HEK293 (cell line): ENCODE measurements around the gene FLNC.

ENCODE experiments used
- CTCF ChIA-PET: fragments of 350-600 bp; formaldehyde crosslinking; extraction: SDS; loops from one replicate; lab custom pipeline; 2021; ENCODE audit warnings: antibody characterized with exemption; lab: Yijun Ruan, JAX
- POLR2A ChIA-PET: fragments of 300-600 bp; formaldehyde crosslinking; extraction: SDS; loops from one replicate; lab custom pipeline; 2020; ENCODE audit warnings: antibody characterized with exemption, inconsistent platforms; lab: Yijun Ruan, JAX
- H3K27ac ChIP-seq: fragments of 200-500 bp; sonication (Bioruptor generic); 2 replicates; pipeline ENCODE4 v1.5.1; 2014; ENCODE audit warnings: low read depth, low read length, control low read depth, inconsistent platforms; ENCODE audit errors: extremely low read depth
- H3K36me3 ChIP-seq, 2 experiments: fragments of 200-500 bp in 1 of 2; sonication (Bioruptor generic) in 1 of 2; 1 replicate in 1 of 2; 2 replicates in 1 of 2; pipeline ENCODE4 v1.5.1; 2014 to 2017; ENCODE audit warnings: inconsistent platforms in 2 of 2, low read length in 2 of 2; ENCODE audit not compliant: control insufficient read depth in 2 of 2, insufficient read depth in 1 of 2
- H3K4me1 ChIP-seq: fragments of 200-500 bp; sonication (Bioruptor generic); 2 replicates; pipeline ENCODE4 v1.5.1; 2014; ENCODE audit warnings: mild to moderate bottlenecking, low read length, inconsistent platforms; ENCODE audit not compliant: control insufficient read depth, insufficient read depth
- H3K4me3 ChIP-seq: 2 replicates; pipeline ENCODE4 v1.5.1; 2011; ENCODE audit warnings: low read depth, mild to moderate bottlenecking, control low read depth, low read length, moderate library complexity
- H3K9me3 ChIP-seq: fragments of 200-500 bp; sonication (Bioruptor generic); 2 replicates; pipeline ENCODE4 v1.5.1; 2014; ENCODE audit warnings: low read depth, low read length, inconsistent platforms; ENCODE audit not compliant: control insufficient read depth, insufficient read depth
- BCL11A ChIP-seq: fragments of 450-650 bp; formaldehyde crosslinking; IDR thresholded peaks from 2 replicates; pipeline ENCODE4 v1.5.1; 2016; ENCODE audit warnings: low read depth, missing biosample characterization, missing genetic modification characterization
- OVOL3 ChIP-seq: fragments of 450-650 bp; formaldehyde crosslinking; IDR thresholded peaks from 2 replicates; pipeline ENCODE4 v1.5.1; 2016; ENCODE audit warnings: missing biosample characterization, missing genetic modification characterization
- REST ChIP-seq: fragments of 450-650 bp; formaldehyde crosslinking; IDR thresholded peaks from 2 replicates; pipeline ENCODE4 v1.5.1; 2016; ENCODE audit warnings: missing biosample characterization, missing genetic modification characterization
- SP3 ChIP-seq: fragments of 450-650 bp; formaldehyde crosslinking; IDR thresholded peaks from 2 replicates; pipeline ENCODE4 v1.5.1; 2016; ENCODE audit warnings: missing biosample characterization, missing genetic modification characterization
- ZBTB6 ChIP-seq: fragments of 450-650 bp; formaldehyde crosslinking; IDR thresholded peaks from 2 replicates; pipeline ENCODE4 v1.5.1; 2017; ENCODE audit warnings: missing biosample characterization, missing genetic modification characterization
- ZFP3 ChIP-seq: fragments of 450-650 bp; formaldehyde crosslinking; IDR thresholded peaks from 2 replicates; pipeline ENCODE4 v1.5.1; 2016; ENCODE audit warnings: low read depth, missing biosample characterization, missing genetic modification characterization
- ZNF138 ChIP-seq: fragments of 450-650 bp; formaldehyde crosslinking; IDR thresholded peaks from 2 replicates; pipeline ENCODE4 v1.5.1; 2016; ENCODE audit warnings: missing biosample characterization, missing genetic modification characterization, borderline replicate concordance
- ZNF175 ChIP-seq: fragments of 450-650 bp; formaldehyde crosslinking; IDR thresholded peaks from 2 replicates; pipeline ENCODE4 v1.5.1; 2016; ENCODE audit warnings: missing biosample characterization, missing genetic modification characterization
- ZNF18 ChIP-seq: fragments of 450-650 bp; formaldehyde crosslinking; IDR thresholded peaks from 2 replicates; pipeline ENCODE4 v1.5.1; 2016; ENCODE audit warnings: missing biosample characterization, missing genetic modification characterization
- ZNF302 ChIP-seq: fragments of 450-650 bp; formaldehyde crosslinking; IDR thresholded peaks from 2 replicates; pipeline ENCODE4 v1.5.1; 2016; ENCODE audit warnings: missing biosample characterization, missing genetic modification characterization, low read depth
- ZNF366 ChIP-seq: fragments of 450-650 bp; formaldehyde crosslinking; conservative IDR thresholded peaks from 2 replicates; pipeline ENCODE4 v1.5.1; 2016; ENCODE audit warnings: missing biosample characterization, missing genetic modification characterization
- ZNF48 ChIP-seq: fragments of 450-650 bp; formaldehyde crosslinking; IDR thresholded peaks from 2 replicates; pipeline ENCODE4 v1.5.1; 2016; ENCODE audit warnings: missing biosample characterization, missing genetic modification characterization
- ZNF585B ChIP-seq: fragments of 450-650 bp; formaldehyde crosslinking; IDR thresholded peaks from 2 replicates; pipeline ENCODE4 v1.5.1; 2016; ENCODE audit warnings: missing biosample characterization, missing genetic modification characterization
- ZNF610 ChIP-seq: fragments of 450-650 bp; formaldehyde crosslinking; IDR thresholded peaks from 2 replicates; pipeline ENCODE4 v1.5.1; 2016; ENCODE audit warnings: missing biosample characterization, missing genetic modification characterization, borderline replicate concordance
- ZNF629 ChIP-seq: fragments of 450-650 bp; formaldehyde crosslinking; IDR thresholded peaks from 2 replicates; pipeline ENCODE4 v1.5.1; 2017; ENCODE audit warnings: missing biosample characterization, missing genetic modification characterization
- ZNF654 ChIP-seq: fragments of 450-650 bp; formaldehyde crosslinking; IDR thresholded peaks from 2 replicates; pipeline ENCODE4 v1.5.1; 2016; ENCODE audit warnings: low read depth, missing biosample characterization, missing genetic modification characterization
- ZNF701 ChIP-seq: fragments of 450-650 bp; formaldehyde crosslinking; IDR thresholded peaks from 2 replicates; pipeline ENCODE4 v1.5.1; 2016; ENCODE audit warnings: missing biosample characterization, missing genetic modification characterization
- ZNF768 ChIP-seq: fragments of 450-650 bp; formaldehyde crosslinking; IDR thresholded peaks from 2 replicates; pipeline ENCODE4 v1.5.1; 2018; ENCODE audit warnings: missing biosample characterization, mild to moderate bottlenecking, missing genetic modification characterization
- ZNF777 ChIP-seq: fragments of 450-650 bp; formaldehyde crosslinking; IDR thresholded peaks from 2 replicates; pipeline ENCODE4 v1.5.1; 2017; ENCODE audit warnings: missing biosample characterization, missing genetic modification characterization, borderline replicate concordance
- ZNF792 ChIP-seq: fragments of 450-650 bp; formaldehyde crosslinking; IDR thresholded peaks from 2 replicates; pipeline ENCODE4 v1.5.1; 2016; ENCODE audit warnings: missing biosample characterization, missing genetic modification characterization

FLNC gene

GRCh38 chr7:128876127-128876526, 45.9 kb downstream of the FLNC start (continued):
- no peak for TF ChIP-seq ZNF792 (tag by site-specific recombination)
- no peak for TF ChIP-seq BCL11A (tag by site-specific recombination)
- no peak for TF ChIP-seq ZNF610 (tag by site-specific recombination)
- no peak for TF ChIP-seq ZNF768

GRCh38 chr7:128876586-128876977, 46.4 kb downstream of the FLNC start:
- no peaks in the 10 kb centered on the region for H3K4me1 ChIP-seq
- ChIA-PET POLR2A (no interaction called here), CTCF (interaction anchor here (0.6 kb wide), 1 partner anchor 452 kb away, joined by 3 read pairs; no protein-coding TSS in a partner anchor)
- H3K36me3 ChIP-seq, result no peaks in the 10 kb centered on the region
- H3K4me3 ChIP-seq, result no peak overlapping the region
- no peaks in the 10 kb centered on the region for H3K9me3 ChIP-seq
- H3K27ac ChIP-seq, result no peak overlapping the region
- TF ChIP-seq ZNF701 (tag by site-specific recombination), result no peak
- no peak for TF ChIP-seq ZNF138 (tag by site-specific recombination)
- no peak for TF ChIP-seq OVOL3 (tag by site-specific recombination)
- TF ChIP-seq ZNF792 (tag by site-specific recombination), result no peak
- TF ChIP-seq ZNF777 (tag by site-specific recombination), result no peak
- no peak for TF ChIP-seq ZNF175 (tag by site-specific recombination)
- no peak for TF ChIP-seq ZBTB6 (tag by site-specific recombination)
- no peak for TF ChIP-seq ZNF48
- no peak for TF ChIP-seq ZFP3 (tag by site-specific recombination)
- no peak for TF ChIP-seq ZNF18
- no peak for TF ChIP-seq ZNF366 (tag by site-specific recombination)
- no peak for TF ChIP-seq ZNF654 (tag by site-specific recombination)
- no peak for TF ChIP-seq ZNF585B
- no peak for TF ChIP-seq REST (tag by site-specific recombination)
- no peak for TF ChIP-seq SP3 (tag by site-specific recombination)
- no peak for TF ChIP-seq ZNF302 (tag by site-specific recombination)
- no peak for TF ChIP-seq ZNF629 (tag by site-specific recombination)
- TF ChIP-seq, all 188 proteins: peak for 0
